ENCODE measurements around the gene TPK1. TPM values are rescaled to one million over a fixed set of nuclear protein-coding genes. Genes with fewer than 3 reads are reported as not detected.
"Not testable (repeated sequence)": the region's sequence is repeated elsewhere in the genome, so short reads cannot be mapped to it uniquely, and the experiment has no call there.

Gene TPK1
- polyA plus RNA-seq, 1 donor: 3.2 TPM

- no peak for DNase-seq
These were observed 59.4 kb downstream of the TPK1 start for GRCh38 chr7:144776447-144776846.

- DNase-seq: no peak
These were observed 60.1 kb downstream of the TPK1 start for GRCh38 chr7:144775749-144776148.

- no peak for DNase-seq
These were observed 63.9 kb downstream of the TPK1 start for GRCh38 chr7:144771927-144772326.

GRCh38 chr7:144771174-144771573 is 64.7 kb downstream of the TPK1 start:
- DNase-seq: no peak

GRCh38 chr7:144769352-144769751 is 66.5 kb downstream of the TPK1 start:
- DNase-seq: no peak

- no peak for DNase-seq
These were observed 67.2 kb downstream of the TPK1 start for GRCh38 chr7:144768633-144769032.

GRCh38 chr7:144763291-144763690 is 72.6 kb downstream of the TPK1 start:
- DNase-seq: no peak

GRCh38 chr7:144762853-144763252 is 73.0 kb downstream of the TPK1 start:
- DNase-seq: no peak

- DNase-seq: no peak
These were observed 74.4 kb downstream of the TPK1 start for GRCh38 chr7:144761493-144761892.

- no peak for DNase-seq
These were observed 76.2 kb downstream of the TPK1 start for GRCh38 chr7:144759653-144760052.

- no peak for DNase-seq
These were observed 87.9 kb downstream of the TPK1 start for GRCh38 chr7:144747936-144748335.

- no peak for DNase-seq
These were observed 97.0 kb downstream of the TPK1 start for GRCh38 chr7:144738708-144739314.

GRCh38 chr7:144738146-144738545 is 97.7 kb downstream of the TPK1 start:
- DNase-seq: no peak

GRCh38 chr7:144736880-144737493 is 98.9 kb downstream of the TPK1 start:
- DNase-seq: no peak

GRCh38 chr7:144735505-144736276 is 100.2 kb downstream of the TPK1 start:
- DNase-seq: no peak

- DNase-seq: no peak
These were observed 104.0 kb downstream of the TPK1 start for GRCh38 chr7:144731661-144732351.

- no peak for DNase-seq
These were observed 105.6 kb downstream of the TPK1 start for GRCh38 chr7:144730224-144730623.

GRCh38 chr7:144729226-144729625 is 106.6 kb downstream of the TPK1 start:
- no peak for DNase-seq

GRCh38 chr7:144728551-144728950 is 107.3 kb downstream of the TPK1 start:
- DNase-seq: no peak

- not testable (repeated sequence) for DNase-seq
These were observed 109.0 kb downstream of the TPK1 start for GRCh38 chr7:144726840-144727239.

GRCh38 chr7:144725070-144725469 is 110.8 kb downstream of the TPK1 start:
- DNase-seq: no peak

GRCh38 chr7:144723301-144723700 is 112.6 kb downstream of the TPK1 start:
- no peak for DNase-seq

- DNase-seq: no peak
These were observed 115.1 kb downstream of the TPK1 start for GRCh38 chr7:144720710-144721109.

All from hindlimb muscle (tissue), 1 donor.